Uterus (tissue), 4 donors: ENCODE results near the gene PRPF40A. TPM values are rescaled to one million over a fixed set of nuclear protein-coding genes. Genes with fewer than 3 reads are reported as not detected.
A peak's percentile ranks its signal among the peaks of the same experiment; 100 is the strongest.

Source experiments
- DNase-seq, 2 donors: peaks; one replicate each; pipeline ENCODE4 v3.0.0-alpha.2; 2019 to 2020
- H3K27ac ChIP-seq, 2 donors: fragments of 200-600 bp; sonication (generic); 1 replicate in 1 of 2; 2 replicates in 1 of 2; pipeline ENCODE4 v1.5.1; 2016 to 2018
- H3K27me3 ChIP-seq, 2 donors: fragments of 200-600 bp; sonication (generic); one replicate each; pipeline ENCODE4 v1.5.1; 2018 to 2019; ENCODE audit warnings: control low read depth in 1 of 2
- H3K36me3 ChIP-seq, 2 donors: fragments of 200-600 bp; sonication (generic); one replicate each; pipeline ENCODE4 v1.5.1; 2019; ENCODE audit warnings: control low read depth in 1 of 2
- H3K4me1 ChIP-seq, 2 donors: fragments of 200-600 bp; sonication (generic); one replicate each; pipeline ENCODE4 v1.5.1; 2018 to 2019; ENCODE audit warnings: control low read depth in 1 of 2
- H3K4me3 ChIP-seq, 2 donors: fragments of 200-600 bp; sonication (generic); 1 replicate in 1 of 2; 2 replicates in 1 of 2; pipeline ENCODE4 v1.5.1; 2018 to 2019; ENCODE audit warnings: mild to moderate bottlenecking in 1 of 2
- H3K9me3 ChIP-seq, 2 donors: fragments of 200-600 bp; sonication (generic); one replicate each; pipeline ENCODE4 v1.5.1; 2019; ENCODE audit warnings: control low read depth in 1 of 2
- CTCF ChIP-seq, 4 experiments: fragments of 200-600 bp in 2 of 4; fragments of 450-650 bp in 2 of 4; sonication (generic) in 2 of 4; IDR thresholded peaks; one replicate each; pipeline ENCODE4 v1.5.1; 2016 to 2019; ENCODE audit warnings: antibody characterized with exemption in 4 of 4, mild to moderate bottlenecking in 2 of 4, moderate library complexity in 1 of 4
- POLR2A ChIP-seq, 2 donors: fragments of 450-650 bp; IDR thresholded peaks; one replicate each; pipeline ENCODE4 v1.6.1; 2016; ENCODE audit warnings: antibody characterized with exemption in 2 of 2, mild to moderate bottlenecking in 1 of 2, moderate library complexity in 1 of 2
- intact Hi-C: fragments of 100-400 bp; cut with DNase I; formaldehyde crosslinking; loops from one replicate; pipeline ENCODE4 v1.15.1; 2023; ENCODE audit warnings: low total_unique reads
- total RNA-seq, 4 donors: library from RNA; depleted of rRNA in 3 of 4; stranded (reverse); fragments of >200 nt in 3 of 4; gene quantifications; one replicate each; pipeline versions ENCODE4 v1.1.0 to v1.2.4, GENCODE V29; 2014 to 2023
- donor health status: DM: yes; HTN: yes; CAD: no.

PRPF40A gene
- total RNA-seq, 4 donors from 2014 or later, result 69.1 to 151 (median 85.3) TPM

DNA sequence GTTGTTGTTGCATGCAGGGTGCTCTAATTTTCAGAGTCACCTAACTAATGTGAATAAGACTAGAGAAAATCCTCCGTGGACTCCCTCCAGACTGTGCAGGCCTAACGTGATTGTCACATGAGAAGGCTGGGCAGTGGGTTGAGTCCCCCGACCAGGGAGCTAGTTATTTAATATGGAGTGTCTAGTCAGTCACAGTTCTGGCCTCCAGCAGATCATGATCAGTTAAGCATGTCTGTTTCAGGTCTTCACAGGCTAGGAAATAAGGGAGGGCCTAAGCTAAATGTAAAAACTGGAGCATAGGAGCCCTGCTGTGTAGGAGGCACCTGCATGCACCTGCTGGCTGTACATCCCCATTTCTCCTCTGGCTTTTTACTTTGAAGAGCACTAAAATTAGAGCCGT lies 86.8 kb downstream of the PRPF40A start:
- Histone ChIP-seq H3K9me3 (no peaks in the 10 kb centered on the region), H3K36me3 (no peaks in the 10 kb centered on the region)
- TF ChIP-seq CTCF (IDR thresholded peaks at IDR 0.05), result no peak
- no peak for TF ChIP-seq POLR2A (IDR thresholded peaks at IDR 0.05)

DNA sequence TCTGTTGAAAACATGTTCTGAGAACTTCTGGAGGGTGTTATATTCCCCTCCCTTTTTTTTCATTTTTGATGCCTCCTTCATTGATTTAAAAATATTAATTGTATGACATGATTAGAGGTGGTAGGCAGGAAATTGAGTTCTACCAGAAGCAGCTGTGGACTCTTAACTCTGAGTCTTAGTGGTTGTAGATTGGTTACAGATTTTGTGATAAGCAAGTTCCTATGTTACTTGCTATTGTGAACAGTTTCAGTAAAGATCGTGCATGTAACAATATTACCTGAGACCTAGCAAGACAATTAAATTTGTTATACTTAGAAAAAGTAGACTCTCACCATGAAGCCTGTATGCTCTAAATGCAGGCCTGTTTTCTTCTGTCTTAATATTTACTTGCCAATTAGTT lies 88.1 kb downstream of the PRPF40A start:
- intact Hi-C loops, result no loop called here
- Histone ChIP-seq H3K27me3 (no peaks in the 10 kb centered on the region), H3K27ac (no peak overlapping the region), H3K4me1 (no peaks in the 10 kb centered on the region), H3K36me3 (no peaks in the 10 kb centered on the region), H3K4me3 (no peak overlapping the region), H3K9me3 (no peaks in the 10 kb centered on the region)
- no peak for DNase-seq
- TF ChIP-seq POLR2A (IDR thresholded peaks at IDR 0.05), result no peak
- TF ChIP-seq CTCF (IDR thresholded peaks at IDR 0.05), result no peak

More for the DNA sequence above, 86.8 kb downstream of the PRPF40A start:
- Histone ChIP-seq H3K4me1 (no peaks in the 10 kb centered on the region), H3K27me3 (no peaks in the 10 kb centered on the region), H3K27ac (no peak overlapping the region), H3K4me3 (no peak overlapping the region)
- no peak for DNase-seq
- intact Hi-C loops, result loop anchor here (10.0 kb wide), 1 partner anchor 296 kb away; the partner anchor contains the start of gene FMNL2

DNA sequence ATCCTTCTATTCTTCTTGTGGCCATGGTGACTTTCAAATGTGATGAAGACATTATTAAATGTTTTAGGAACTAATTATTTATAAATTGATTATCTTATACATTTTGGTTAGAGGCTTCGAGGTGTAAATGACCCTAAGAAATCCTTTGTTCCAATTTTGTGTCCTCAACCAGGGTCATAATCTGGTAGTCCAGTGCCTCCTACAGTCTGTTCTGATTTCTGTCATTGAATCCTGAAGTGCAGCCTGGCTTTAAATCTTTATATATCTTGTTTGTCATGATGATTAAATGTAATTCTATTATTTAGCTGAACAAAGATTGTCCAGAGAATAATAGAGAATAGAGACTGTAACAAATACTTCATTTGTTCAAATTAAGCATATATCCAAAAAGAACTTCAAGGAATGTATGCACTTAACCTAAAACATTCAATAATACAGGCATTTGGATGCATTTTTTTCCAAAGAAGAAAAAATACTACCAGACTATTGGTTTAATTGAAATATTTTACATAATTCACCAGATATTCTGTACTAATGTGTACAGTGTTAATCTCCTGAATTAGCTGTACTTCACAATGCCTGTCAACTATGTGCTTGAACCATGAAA lies 89.8 kb downstream of the PRPF40A start:
- TF ChIP-seq POLR2A (IDR thresholded peaks at IDR 0.05) (no peak), CTCF (IDR thresholded peaks at IDR 0.05) (peak; percentile 33 to 63 (median 43))
- H3K27me3 ChIP-seq, result no peaks in the 10 kb centered on the region
- H3K36me3 ChIP-seq, result no peaks in the 10 kb centered on the region
- H3K4me1 ChIP-seq, result no peaks in the 10 kb centered on the region
- no peaks in the 10 kb centered on the region for H3K9me3 ChIP-seq
- H3K4me3 ChIP-seq, result no peak overlapping the region
- no peak overlapping the region for H3K27ac ChIP-seq
- no peak for DNase-seq
- intact Hi-C loops, result no loop called here

DNA sequence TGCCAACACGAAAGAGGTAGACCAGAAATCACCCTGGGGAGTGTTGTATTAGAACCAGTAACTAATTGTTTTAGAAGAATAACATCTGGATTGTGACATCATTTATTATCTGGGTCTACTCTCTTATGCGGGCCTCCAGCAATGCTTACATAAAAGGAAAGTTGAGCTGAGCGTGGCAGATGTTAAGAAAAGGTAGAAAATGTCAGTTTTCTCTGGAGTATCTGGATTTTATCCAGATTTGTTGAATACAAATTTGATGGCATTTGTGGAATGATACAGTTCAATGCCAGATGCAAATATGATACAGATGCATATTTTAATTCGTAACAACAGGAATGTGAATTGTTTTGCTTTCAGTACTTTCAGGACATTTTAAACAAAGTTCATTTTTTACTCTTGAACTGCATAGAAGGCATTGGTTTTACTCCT lies 90.3 kb downstream of the PRPF40A start:
- Histone ChIP-seq H3K27ac (no peak overlapping the region), H3K9me3 (no peaks in the 10 kb centered on the region)
- intact Hi-C loops, result no loop called here

More for the DNA sequence above, 90.3 kb downstream of the PRPF40A start:
- Histone ChIP-seq H3K36me3 (no peaks in the 10 kb centered on the region), H3K4me3 (no peak overlapping the region), H3K27me3 (no peaks in the 10 kb centered on the region), H3K4me1 (no peaks in the 10 kb centered on the region)
- TF ChIP-seq CTCF (IDR thresholded peaks at IDR 0.05), result no peak
- TF ChIP-seq POLR2A (IDR thresholded peaks at IDR 0.05), result no peak
- DNase-seq, result no peak
